Spinal cord (tissue), 10 donors: ENCODE measurements around the gene OR13C3. TPM values are rescaled to one million over a fixed set of nuclear protein-coding genes. Genes with fewer than 3 reads are reported as not detected.

Experiments
- DNase-seq, 6 donors: peaks; one replicate each; pipeline versions ENCODE4 v3.0.0 to v3.0.0-alpha.2; 2013 to 2015; ENCODE audit warnings: low spot score in 6 of 6, low read depth in 4 of 6
- H3K27ac ChIP-seq: one replicate; pipeline ENCODE4 v1.5.1; 2013; ENCODE audit warnings: low read depth, low read length, control low read depth
- H3K27me3 ChIP-seq: one replicate; pipeline ENCODE4 v1.6.1; 2013; ENCODE audit warnings: low read length; ENCODE audit not compliant: control insufficient read depth, insufficient read depth
- H3K36me3 ChIP-seq: one replicate; pipeline ENCODE4 v1.6.1; 2013; ENCODE audit warnings: low read length; ENCODE audit not compliant: control insufficient read depth, insufficient read depth
- H3K4me1 ChIP-seq: one replicate; pipeline ENCODE4 v1.6.1; 2013; ENCODE audit warnings: low read length; ENCODE audit not compliant: control insufficient read depth, insufficient read depth
- H3K4me3 ChIP-seq: one replicate; pipeline ENCODE4 v1.5.1; 2013; ENCODE audit warnings: low read depth, low read length, control low read depth
- H3K9me3 ChIP-seq: one replicate; pipeline ENCODE4 v1.6.1; 2013; ENCODE audit warnings: low read length; ENCODE audit not compliant: control insufficient read depth, insufficient read depth
- WGBS: methylation state at CpG from one replicate; pipeline ENCODE4 v1.1.5; 2013; ENCODE audit warnings: missing lambda C conversion rate; ENCODE audit not compliant: insufficient coverage; 5-methylcytosine and 5-hydroxymethylcytosine counted together
- long read RNA-seq, 4 donors: transcript quantifications; one replicate each; lab custom pipeline, GENCODE V29; 2026
- polyA plus RNA-seq, 2 donors: library from polyadenylated mRNA; unstranded; fragments of 120-200 nt; gene quantifications; one replicate each; pipeline ENCODE4 v1.2.1, GENCODE V29; 2013; ENCODE audit not compliant: insufficient read length in 2 of 2
- total RNA-seq, 2 donors: library from RNA; depleted of rRNA in 1 of 2; stranded (reverse); fragments of 120-200 nt in 1 of 2; fragments of >200 nt in 1 of 2; gene quantifications; one replicate each; pipeline versions ENCODE4 v1.2.3 to v1.2.4, GENCODE V29; 2013 to 2014
- donor health status: healthy.

Gene OR13C3
- total RNA-seq: under 1 TPM in 1 of 2 donors, not detected in 1; 0.59 TPM
- not detected for polyA plus RNA-seq
- long read RNA-seq, donor 1: 0 reads
- long read RNA-seq, donor 2: 0 reads
- long read RNA-seq, donor 3: 0 reads
- long read RNA-seq, donor 4: 0 reads

- H3K27me3 ChIP-seq: no peaks in the 10 kb centered on the region
- H3K4me3 ChIP-seq: no peak within 1 kb of the TSS
- no peak for DNase-seq
- H3K36me3 ChIP-seq: no peaks in the 10 kb centered on the region
- WGBS: 100% methylated on average over 4 of the region's 5 CpGs
- no peaks in the 10 kb centered on the region for H3K4me1 ChIP-seq
- no peak within 1 kb of the TSS for H3K27ac ChIP-seq
- H3K9me3 ChIP-seq: no peaks in the 10 kb centered on the region
Observed at GRCh38 chr9:104536756-104537155, at the start of gene OR13C3. Gene OR13C3 (minus strand): TSS chr9:104536856. CDS start chr9:104536723, 133 bp downstream.

- no peak overlapping the region for H3K4me3 ChIP-seq
- H3K27ac ChIP-seq: no peak overlapping the region
- no peaks in the 10 kb centered on the region for H3K27me3 ChIP-seq
- no peaks in the 10 kb centered on the region for H3K4me1 ChIP-seq
- H3K36me3 ChIP-seq: no peaks in the 10 kb centered on the region
- WGBS: no CpG with 5 or more reads among the region's 1 CpG
- DNase-seq: no peak
- H3K9me3 ChIP-seq: no peaks in the 10 kb centered on the region
Observed at GRCh38 chr9:104580562-104580961, 43.9 kb upstream of the OR13C3 start.

GRCh38 chr9:104577263-104577662, 40.6 kb upstream of the OR13C3 start:
- Histone ChIP-seq H3K4me3 (no peak overlapping the region), H3K27me3 (no peaks in the 10 kb centered on the region), H3K27ac (no peak overlapping the region), H3K4me1 (no peaks in the 10 kb centered on the region), H3K36me3 (no peaks in the 10 kb centered on the region), H3K9me3 (no peaks in the 10 kb centered on the region)
- no peak for DNase-seq
- 100% methylated on average over 1 of the region's 5 CpGs for WGBS

DNA sequence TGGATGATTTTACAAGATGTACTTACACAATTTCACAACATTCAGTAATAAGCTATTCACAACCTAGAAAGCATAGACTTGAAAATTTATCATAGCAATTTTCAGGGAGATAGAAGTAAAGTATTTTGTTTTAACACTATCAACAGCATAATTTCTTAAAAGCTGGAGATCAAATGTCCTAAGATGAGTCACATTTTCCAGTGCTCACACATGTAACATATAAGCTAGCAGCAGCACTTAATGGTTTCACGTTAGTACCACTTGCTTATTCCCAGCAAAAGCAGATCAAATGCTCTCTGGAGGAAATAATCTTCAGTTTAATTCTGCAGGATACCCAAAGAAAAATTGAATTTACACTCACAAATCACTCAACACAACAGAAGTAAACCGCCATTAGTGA, 38.8 kb upstream of the OR13C3 start:
- no peak for DNase-seq
- Histone ChIP-seq H3K9me3 (no peaks in the 10 kb centered on the region), H3K27me3 (no peaks in the 10 kb centered on the region), H3K27ac (no peak overlapping the region), H3K4me3 (no peak overlapping the region), H3K4me1 (no peaks in the 10 kb centered on the region), H3K36me3 (no peaks in the 10 kb centered on the region)
- WGBS: 82% methylated on average over 1 of the region's 2 CpGs

DNA sequence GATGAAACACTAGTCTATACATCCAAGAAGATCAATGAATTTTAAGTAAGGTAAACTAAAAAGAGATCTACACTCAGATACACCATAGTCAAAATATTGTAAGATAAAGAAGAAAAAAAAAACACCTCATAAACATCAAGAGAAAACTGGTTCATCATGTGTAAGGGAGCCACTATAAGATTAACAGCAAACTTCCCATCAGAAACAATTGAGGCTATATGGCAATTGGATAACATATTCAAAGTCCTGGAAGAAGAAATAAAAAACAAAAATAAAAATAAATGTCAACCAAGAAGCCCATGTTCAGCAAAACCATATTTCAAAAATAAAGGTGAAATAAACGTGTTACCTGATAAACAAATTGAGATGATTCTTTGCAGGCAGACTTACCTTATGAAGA, 36.0 kb upstream of the OR13C3 start:
- Histone ChIP-seq H3K27me3 (no peaks in the 10 kb centered on the region), H3K4me3 (no peak overlapping the region), H3K36me3 (no peaks in the 10 kb centered on the region), H3K4me1 (no peaks in the 10 kb centered on the region), H3K27ac (no peak overlapping the region), H3K9me3 (no peaks in the 10 kb centered on the region)
- WGBS: no CpG with 5 or more reads among the region's 1 CpG
- no peak for DNase-seq

DNA sequence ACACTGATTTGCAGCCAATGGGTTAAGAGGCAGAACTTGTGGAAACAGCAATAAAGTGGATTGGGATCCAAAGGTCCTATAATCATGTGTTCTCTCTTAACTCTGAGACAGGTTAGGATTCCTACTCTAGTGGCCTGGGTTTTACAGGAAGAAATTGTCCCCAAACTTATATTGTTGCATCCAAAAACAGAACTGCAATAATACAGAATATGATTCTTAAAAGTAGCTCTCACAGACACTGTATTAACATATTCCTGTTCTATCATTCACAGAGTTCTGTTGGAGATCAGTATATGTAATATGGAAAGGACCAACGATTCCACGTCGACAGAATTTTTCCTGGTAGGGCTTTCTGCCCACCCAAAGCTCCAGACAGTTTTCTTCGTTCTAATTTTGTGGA, 32.2 kb upstream of the OR13C3 start, which contains the start of gene OR13C8:
TSS of gene OR13C8 (plus strand) at position 301 of the 400 bp plus-strand sequence. CDS start at position 301, 0 bp downstream.
- no peak within 1 kb of the TSS for H3K4me3 ChIP-seq
- H3K36me3 ChIP-seq: no peaks in the 10 kb centered on the region
- no peak within 1 kb of the TSS for H3K27ac ChIP-seq
- no peak for DNase-seq
- H3K9me3 ChIP-seq: no peaks in the 10 kb centered on the region
- no peaks in the 10 kb centered on the region for H3K4me1 ChIP-seq
- no peaks in the 10 kb centered on the region for H3K27me3 ChIP-seq
- 92% methylated on average over 2 of the region's 4 CpGs for WGBS

GRCh38 chr9:104564358-104564757, 27.7 kb upstream of the OR13C3 start:
- peaks cover under 1% of the 10 kb centered on the region for H3K9me3 ChIP-seq
- no peaks in the 10 kb centered on the region for H3K4me1 ChIP-seq
- no peak for DNase-seq
- H3K27ac ChIP-seq: no peak overlapping the region
- no peaks in the 10 kb centered on the region for H3K27me3 ChIP-seq
- H3K36me3 ChIP-seq: no peaks in the 10 kb centered on the region
- H3K4me3 ChIP-seq: no peak overlapping the region
- WGBS: no CpG with 5 or more reads among the region's 1 CpG

DNA sequence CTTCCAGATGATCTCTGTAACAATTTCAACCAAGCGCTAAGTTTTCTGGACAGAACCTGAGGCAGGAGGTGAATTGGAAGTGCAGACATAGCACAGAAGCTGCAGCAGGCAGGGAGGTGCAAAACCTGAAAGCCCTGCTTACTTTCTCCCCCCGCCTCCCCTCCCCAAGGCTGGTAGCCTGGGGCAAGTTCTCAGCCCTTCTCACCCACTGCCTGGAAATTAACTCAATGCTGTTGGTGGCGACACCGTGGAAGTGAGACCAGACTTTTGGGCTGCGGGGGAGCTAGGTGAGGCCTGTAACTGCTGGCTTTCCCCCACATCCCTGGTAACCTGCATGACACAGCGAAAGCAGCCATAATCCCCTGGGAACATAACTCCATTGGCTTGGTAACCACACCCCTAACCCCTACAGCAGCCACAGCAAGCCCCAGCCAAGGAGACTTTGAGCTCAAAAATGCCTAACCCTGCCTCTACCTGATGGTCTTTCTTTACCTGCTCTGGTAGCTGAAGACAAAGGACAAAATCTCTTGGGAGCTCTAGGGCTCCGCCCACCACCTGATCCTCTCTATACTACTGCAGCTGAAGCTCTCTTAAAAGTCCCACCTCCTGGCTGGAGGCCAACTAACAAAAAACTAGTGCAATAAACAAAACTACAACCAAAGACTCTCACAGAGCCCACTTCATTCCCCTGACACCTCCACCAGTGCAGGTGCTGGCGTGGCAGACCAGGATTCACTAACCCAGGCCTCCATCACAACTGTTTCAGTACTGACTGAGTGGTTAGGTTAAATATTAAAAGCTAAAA, 20.4 kb upstream of the OR13C3 start:
- WGBS: 95% methylated on average over 5 of the region's 8 CpGs
- no peak for DNase-seq
- no peak overlapping the region for H3K27ac ChIP-seq

GRCh38 chr9:104555521-104555920, 18.9 kb upstream of the OR13C3 start:
- no peak overlapping the region for H3K4me3 ChIP-seq
- H3K27ac ChIP-seq: no peak overlapping the region
- no CpG with 5 or more reads among the region's 1 CpG for whole genome bisulfite sequencing
- H3K9me3 ChIP-seq: peaks cover 1% of the 10 kb centered on the region
- DNase-seq: no peak
- no peaks in the 10 kb centered on the region for H3K36me3 ChIP-seq
- H3K27me3 ChIP-seq: no peaks in the 10 kb centered on the region
- H3K4me1 ChIP-seq: no peaks in the 10 kb centered on the region

More for the DNA sequence above, 20.4 kb upstream of the OR13C3 start:
- Histone ChIP-seq H3K4me1 (no peaks in the 10 kb centered on the region), H3K4me3 (no peak overlapping the region), H3K9me3 (peaks cover 1% of the 10 kb centered on the region), H3K27me3 (no peaks in the 10 kb centered on the region), H3K36me3 (no peaks in the 10 kb centered on the region)

GRCh38 chr9:104553261-104553660, 16.6 kb upstream of the OR13C3 start:
- no peak overlapping the region for H3K4me3 ChIP-seq

More at GRCh38 chr9:104553261-104553660, 16.6 kb upstream of the OR13C3 start:
- Histone ChIP-seq H3K9me3 (no peaks in the 10 kb centered on the region), H3K27me3 (no peaks in the 10 kb centered on the region), H3K36me3 (no peaks in the 10 kb centered on the region), H3K4me1 (no peaks in the 10 kb centered on the region), H3K27ac (no peak overlapping the region)
- WGBS: no CpG with 5 or more reads among the region's 1 CpG
- no peak for DNase-seq
